Measurements from ENCODE around the gene IGFBP6. TPM values are rescaled to one million over a fixed set of nuclear protein-coding genes. Genes with fewer than 3 reads are reported as not detected.

Gene IGFBP6
- polyA plus RNA-seq, 1 of the 3 experiments (the other 2 are of a cell fraction), result 570 TPM

GRCh38 chr12:53067074-53067992, 30.1 kb upstream of the IGFBP6 start:
- Histone ChIP-seq H3F3A (replicated peaks; ENCODE audit: insufficient read depth) (peaks cover 40% of the 10 kb centered on the region), H3K9ac (peak overlapping the region; percentile 55; the same call in 1 of the 2 replicates), H3K4me2 (no peak overlapping the region), H3K27me3 (ENCODE audit: insufficient read depth) (no peaks in the 10 kb centered on the region), H3K36me3 (replicated peaks in 1 of 2; ENCODE audit: control insufficient read depth in 1 of 2, insufficient read depth in 2 of 2, low read length in 1 of 2) (peaks cover 3 to 14% of the 10 kb centered on the region in 2 experiments), H3K9me2 (no peaks in the 10 kb centered on the region), H3K9me3 (no peaks in the 10 kb centered on the region), H2AFZ (ENCODE audit: low read depth) (no peak overlapping the region), H4K20me1 (ENCODE audit: insufficient read depth) (no peaks in the 10 kb centered on the region), H3K79me2 (ENCODE audit: insufficient read depth) (0 out of 2 replicates have a peak, but pooled peaks cover 6% of the 10 kb centered on the region), H3K27ac (ENCODE audit: low read depth in 2 of 2, low read length in 1 of 2) (peak overlapping the region in 1 of 2 experiments; percentile 66; a peak in 2 of 4 replicates), H3K4me3 (ENCODE audit: low read depth in 2 of 2, low read length in 1 of 2) (no peak overlapping the region), H3K4me1 (ENCODE audit: control insufficient read depth in 1 of 2, insufficient read depth in 2 of 2, low read depth in 1 of 2, low read length in 1 of 2) (peaks cover 20 to 33% of the 10 kb centered on the region in 2 experiments)
- 86% methylated on average over 7 of the region's 7 CpGs for WGBS (ENCODE audit: low lambda C conversion rate)
- CTCF ChIA-PET, result interaction anchor here (0.9 to 14.5 kb wide), 14 partner anchors 12 to 146 kb away, joined by 3 to 385 read pairs (median 22); partner anchors contain the start of genes IGFBP6, SOAT2, SPRYD3 and TNS2
- DNase-seq, result no peak
- POLR2A ChIA-PET, result interaction anchor here (1.2 to 2.1 kb wide), 2 partner anchors 12 to 30 kb away, joined by 3 to 10 read pairs; partner anchors contain the start of genes IGFBP6 and SPRYD3
- TF ChIP-seq FOSL2 (IDR thresholded peaks at IDR 0.05; ENCODE audit: borderline replicate concordance, low read depth), result 0 out of 2 replicates have a peak, but pooled peaks have one; percentile 10
- TF ChIP-seq SIN3A (IDR thresholded peaks at IDR 0.05; ENCODE audit: borderline replicate concordance, low read depth, low read length), result no peak

GRCh38 chr12:53067993-53068770, 29.3 kb upstream of the IGFBP6 start:
- no peaks in the 10 kb centered on the region for H4K20me1 ChIP-seq (ENCODE audit: insufficient read depth)
- H3F3A ChIP-seq (replicated peaks; ENCODE audit: insufficient read depth), result peaks cover 37% of the 10 kb centered on the region
- H3K36me3 ChIP-seq (replicated peaks in 1 of 2; ENCODE audit: control insufficient read depth in 1 of 2, insufficient read depth in 2 of 2, low read length in 1 of 2), result peaks cover 3 to 8% of the 10 kb centered on the region in 2 experiments
- peaks cover 27 to 39% of the 10 kb centered on the region in 2 experiments for H3K4me1 ChIP-seq (ENCODE audit: control insufficient read depth in 1 of 2, insufficient read depth in 2 of 2, low read depth in 1 of 2, low read length in 1 of 2)
- no peak for DNase-seq
- peak overlapping the region in 1 of 2 experiments; percentile 66; a peak in 2 of 4 replicates for H3K27ac ChIP-seq (ENCODE audit: low read depth in 2 of 2, low read length in 1 of 2)
- 0 out of 2 replicates have a peak, but pooled peaks cover 6% of the 10 kb centered on the region for H3K79me2 ChIP-seq (ENCODE audit: insufficient read depth)
- ChIA-PET POLR2A (interaction anchor here (1.2 to 2.1 kb wide), 3 partner anchors 11 to 14 kb away, joined by 3 to 5 read pairs (median 4); partner anchors contain the start of gene SPRYD3), CTCF (interaction anchor here (1.0 to 14.5 kb wide), 9 partner anchors 11 to 145 kb away, joined by 3 to 385 read pairs (median 23); partner anchors contain the start of genes IGFBP6, SOAT2, SPRYD3 and TNS2)
- no peaks in the 10 kb centered on the region for H3K27me3 ChIP-seq (ENCODE audit: insufficient read depth)
- TF ChIP-seq CTCF (IDR thresholded peaks at IDR 0.05) (no peak), RFX5 (IDR thresholded peaks at IDR 0.05; ENCODE audit: low read length) (no peak), POLR2AphosphoS5 (IDR thresholded peaks at IDR 0.05; ENCODE audit: low read depth, low read length) (no peak), NRF1 (IDR thresholded peaks at IDR 0.05; ENCODE audit: low read depth, low read length) (no peak), IRF3 (IDR thresholded peaks at IDR 0.05; ENCODE audit: low read depth, low read length) (no peak), GABPA (IDR thresholded peaks at IDR 0.05; ENCODE audit: low read depth) (no peak), RAD21 (IDR thresholded peaks at IDR 0.05; ENCODE audit: low read length) (no peak), NFIC (IDR thresholded peaks at IDR 0.05; ENCODE audit: borderline replicate concordance) (no peak), FOXJ3 (CRISPR knock-in tag; IDR thresholded peaks at IDR 0.05) (no peak), JUND (IDR thresholded peaks at IDR 0.05) (no peak), USF1 (IDR thresholded peaks at IDR 0.05; ENCODE audit: borderline replicate concordance, low read depth) (no peak)
- no peak overlapping the region for H3K4me2 ChIP-seq
- H3K9ac ChIP-seq, result no peak overlapping the region
- H2AFZ ChIP-seq (ENCODE audit: low read depth), result no peak overlapping the region
- no peaks in the 10 kb centered on the region for H3K9me3 ChIP-seq
- no peak overlapping the region for H3K4me3 ChIP-seq (ENCODE audit: low read depth in 2 of 2, low read length in 1 of 2)
- WGBS (ENCODE audit: low lambda C conversion rate), result 95% methylated on average over 10 of the region's 13 CpGs
- H3K9me2 ChIP-seq, result no peaks in the 10 kb centered on the region

Measured in SK-N-SH (cell line).